HepG2 (cell line): ENCODE data around the gene SH2D1B.

Source experiments
- ATF2 ChIP-seq: sonication (generic); formaldehyde crosslinking; IDR thresholded peaks from 2 replicates; pipeline ENCODE4 v1.4.0; 2020; ENCODE audit warnings: missing genetic modification reagents
- CTCF ChIP-seq: sonication (generic); formaldehyde crosslinking; IDR thresholded peaks from 2 replicates; pipeline ENCODE4 v1.5.0; 2020; ENCODE audit warnings: mild to moderate bottlenecking, missing genetic modification reagents, moderate library complexity
- TGIF2 ChIP-seq: IDR thresholded peaks from 2 replicates; pipeline ENCODE4 v1.6.1; 2016; ENCODE audit warnings: control low read depth, missing compliant biosample characterization
- ZHX2 ChIP-seq, 2 experiments: sonication (generic) in 1 of 2; formaldehyde crosslinking in 1 of 2; IDR thresholded peaks; 2 replicates each; pipeline versions ENCODE4 v1.6.1 to v1.9.0; 2014 to 2022; ENCODE audit warnings: antibody characterized with exemption in 1 of 2, borderline replicate concordance in 1 of 2, inconsistent platforms in 1 of 2, low read depth in 1 of 2, missing genetic modification reagents in 1 of 2
- ZNF10 ChIP-seq: sonication (generic); formaldehyde crosslinking; IDR thresholded peaks from 2 replicates; pipeline ENCODE4 v1.4.0; 2020; ENCODE audit warnings: mild to moderate bottlenecking, low read depth, missing genetic modification reagents, borderline replicate concordance
- ZNF274 ChIP-seq: sonication (generic); formaldehyde crosslinking; IDR thresholded peaks from 2 replicates; pipeline ENCODE4 v1.5.1; 2020; ENCODE audit warnings: mild to moderate bottlenecking, missing genetic modification reagents
- ZNF335 ChIP-seq: sonication (generic); formaldehyde crosslinking; IDR thresholded peaks from 2 replicates; pipeline ENCODE4 v1.4.0; 2020; ENCODE audit warnings: missing genetic modification reagents
- ZNF354B ChIP-seq: sonication (generic); formaldehyde crosslinking; IDR thresholded peaks from 2 replicates; pipeline ENCODE4 v1.8.0; 2022; ENCODE audit warnings: mild to moderate bottlenecking, missing genetic modification reagents

GRCh38 chr1:162373072-162373427, 38.9 kb downstream of the SH2D1B start:
- no peak for TF ChIP-seq TGIF2 (CRISPR knock-in tag)
- TF ChIP-seq ZNF10: no peak
- TF ChIP-seq ZNF274 (CRISPR knock-in tag): no peak
- no peak for TF ChIP-seq CTCF (CRISPR knock-in tag)
- no peak for TF ChIP-seq ATF2 (CRISPR knock-in tag)
- TF ChIP-seq ZNF354B (CRISPR knock-in tag): no peak
- TF ChIP-seq ZHX2 (IDR thresholded peaks at IDR 0.05; ENCODE audit: low read depth): no peak
- TF ChIP-seq ZHX2 (CRISPR knock-in tag; IDR thresholded peaks at IDR 0.05; ENCODE audit: borderline replicate concordance): no peak
- no peak for TF ChIP-seq ZNF335 (CRISPR knock-in tag)
